HUES64 (cell line): Measurements from ENCODE around the gene LUC7L3.
"Not testable (repeated sequence)": the region's sequence is repeated elsewhere in the genome, so short reads cannot be mapped to it uniquely, and the experiment has no call there.

Source experiments
- H3K27ac ChIP-seq: 2 replicates; pipeline ENCODE4 v1.7.0; 2013; ENCODE audit warnings: low read depth, low read length, inconsistent platforms
- H3K27me3 ChIP-seq: 2 replicates; pipeline ENCODE4 v1.6.1; 2013; ENCODE audit warnings: mild to moderate bottlenecking, low read length; ENCODE audit not compliant: insufficient read depth
- H3K36me3 ChIP-seq: 2 replicates; pipeline ENCODE4 v1.6.1; 2013; ENCODE audit warnings: mild to moderate bottlenecking, low read length; ENCODE audit not compliant: insufficient read depth
- H3K4me1 ChIP-seq: 2 replicates; pipeline ENCODE4 v1.6.1; 2013; ENCODE audit warnings: mild to moderate bottlenecking, low read length, moderate library complexity; ENCODE audit not compliant: insufficient read depth
- H3K4me3 ChIP-seq: 2 replicates; pipeline ENCODE4 v1.5.1; 2013; ENCODE audit warnings: mild to moderate bottlenecking, low read length, moderate library complexity
- H3K9ac ChIP-seq: 2 replicates; pipeline ENCODE4 v1.6.1; 2013; ENCODE audit warnings: mild to moderate bottlenecking, low read depth, low read length
- H3K9me3 ChIP-seq: 2 replicates; pipeline ENCODE4 v1.6.1; 2013; ENCODE audit warnings: low read depth, low read length; ENCODE audit not compliant: insufficient read depth
- WGBS: fragments of 150-250, 120-280 bp; methylation state at CpG from one replicate; pipeline ENCODE4 v1.1.7; 2013; ENCODE audit warnings: missing lambda C conversion rate; 5-methylcytosine and 5-hydroxymethylcytosine counted together

LUC7L3 gene

GRCh38 chr17:50697062-50697461 is 22.3 kb upstream of the LUC7L3 start:
- Histone ChIP-seq H3K9me3 (no peaks in the 10 kb centered on the region), H3K9ac (no peak overlapping the region), H3K27me3 (no peaks in the 10 kb centered on the region), H3K4me1 (no peaks in the 10 kb centered on the region), H3K27ac (no peak overlapping the region), H3K4me3 (no peak overlapping the region), H3K36me3 (peaks cover 86% of the 10 kb centered on the region)
- 97% methylated on average over 3 of the region's 3 CpGs for WGBS

GRCh38 chr17:50697663-50698272 is 21.6 kb upstream of the LUC7L3 start:
- no peak overlapping the region for H3K9ac ChIP-seq

GRCh38 chr17:50699410-50699809 is 20.0 kb upstream of the LUC7L3 start:
- Histone ChIP-seq H3K4me1 (no peaks in the 10 kb centered on the region), H3K4me3 (no peak overlapping the region), H3K9ac (no peak overlapping the region), H3K27ac (no peak overlapping the region), H3K36me3 (peaks cover 79% of the 10 kb centered on the region), H3K27me3 (no peaks in the 10 kb centered on the region), H3K9me3 (no peaks in the 10 kb centered on the region)
- 94% methylated on average over 7 of the region's 7 CpGs for WGBS

More at GRCh38 chr17:50697663-50698272, 21.6 kb upstream of the LUC7L3 start:
- no peaks in the 10 kb centered on the region for H3K4me1 ChIP-seq
- H3K27me3 ChIP-seq = no peaks in the 10 kb centered on the region
- H3K4me3 ChIP-seq = no peak overlapping the region
- peaks cover 82% of the 10 kb centered on the region for H3K36me3 ChIP-seq
- no peak overlapping the region for H3K27ac ChIP-seq
- H3K9me3 ChIP-seq = no peaks in the 10 kb centered on the region
- WGBS = 90% methylated on average over 3 of the region's 3 CpGs

- Histone ChIP-seq H3K4me1 (peaks cover 1% of the 10 kb centered on the region), H3K4me3 (no peak overlapping the region), H3K9me3 (no peaks in the 10 kb centered on the region), H3K27ac (no peak overlapping the region), H3K27me3 (no peaks in the 10 kb centered on the region), H3K9ac (no peak overlapping the region), H3K36me3 (peaks cover 46% of the 10 kb centered on the region)
- 99% methylated on average over 3 of the region's 3 CpGs for WGBS
Observed at GRCh38 chr17:50703162-50703561, 16.2 kb upstream of the LUC7L3 start.

GRCh38 chr17:50707289-50708049 is 11.9 kb upstream of the LUC7L3 start, which contains the start of gene ANKRD40:
Gene ANKRD40, minus strand, starts transcription at chr17:50707914. Its CDS starts 260 bp downstream, at chr17:50707654.
- peak within 1 kb of the TSS; percentile 82 for H3K27ac ChIP-seq
- WGBS = under 1% methylated on average over 74 of the region's 74 CpGs
- no peaks in the 10 kb centered on the region for H3K9me3 ChIP-seq
- peaks cover 18% of the 10 kb centered on the region for H3K36me3 ChIP-seq
- peak within 1 kb of the TSS; percentile 80 for H3K4me3 ChIP-seq
- peaks cover 13% of the 10 kb centered on the region for H3K4me1 ChIP-seq
- no peaks in the 10 kb centered on the region for H3K27me3 ChIP-seq
- peak within 1 kb of the TSS; percentile 85 for H3K9ac ChIP-seq

- H3K9ac ChIP-seq = peak overlapping the region; percentile 85
Observed at GRCh38 chr17:50708050-50709000, 11.1 kb upstream of the LUC7L3 start.

DNA sequence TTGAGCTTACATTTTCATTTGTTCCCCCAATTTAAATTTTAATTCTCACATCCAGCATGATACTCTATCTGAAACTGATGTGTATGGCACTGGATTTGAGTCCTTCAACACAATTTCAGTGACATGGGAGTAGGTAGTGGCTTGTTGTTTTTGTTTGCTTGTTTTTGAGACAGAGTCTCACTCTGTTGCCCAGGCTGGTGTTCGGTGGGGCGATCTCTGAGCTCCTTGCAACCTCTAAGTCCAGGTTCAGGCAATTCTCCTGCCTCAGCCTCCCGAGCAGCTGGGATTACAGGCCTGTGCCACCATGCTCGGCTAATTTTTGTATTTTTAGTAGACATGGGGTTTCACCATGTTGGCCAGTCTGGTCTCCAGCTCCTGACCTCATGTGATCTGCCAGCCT is 10.3 kb upstream of the LUC7L3 start:
- H3K36me3 ChIP-seq, H3K9ac ChIP-seq, H3K9me3 ChIP-seq, H3K27me3 ChIP-seq: not testable (repeated sequence)
- Histone ChIP-seq H3K4me1 (peaks cover 13% of the 10 kb centered on the region), H3K27ac (0 out of 2 replicates have a peak overlapping the region, but pooled peaks have one; percentile 82), H3K4me3 (peak overlapping the region; percentile 80; the same call in 1 of the 2 replicates)
- WGBS = 92% methylated on average over 4 of the region's 4 CpGs

More at GRCh38 chr17:50708050-50709000, 11.1 kb upstream of the LUC7L3 start:
- Histone ChIP-seq H3K9me3 (no peaks in the 10 kb centered on the region), H3K4me3 (peak overlapping the region; percentile 80), H3K27ac (peak overlapping the region; percentile 82), H3K27me3 (no peaks in the 10 kb centered on the region), H3K36me3 (peaks cover 10% of the 10 kb centered on the region), H3K4me1 (peaks cover 13% of the 10 kb centered on the region)
- WGBS = 83% methylated on average over 3 of the region's 6 CpGs

DNA sequence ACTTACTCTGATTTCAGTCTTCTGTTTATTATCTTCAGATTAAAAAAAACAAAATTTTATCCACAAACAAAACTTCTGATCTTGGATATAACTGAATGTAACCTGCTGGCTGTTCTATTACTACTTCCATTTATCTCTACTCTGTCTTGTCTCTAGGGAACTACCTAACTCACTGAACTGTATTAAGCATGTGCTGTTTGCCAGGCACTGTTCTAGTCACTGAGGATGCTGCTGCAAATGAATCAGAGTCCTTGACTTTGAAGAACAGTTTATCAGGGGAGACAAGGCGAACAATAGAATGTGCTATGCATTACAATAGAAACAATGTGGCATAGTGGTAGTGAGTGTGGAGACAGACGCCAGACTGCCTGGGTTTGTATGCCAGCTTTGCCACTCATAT is 9.4 kb upstream of the LUC7L3 start:
- H3K27ac ChIP-seq = no peak overlapping the region
- H3K4me1 ChIP-seq = peaks cover 13% of the 10 kb centered on the region
- WGBS = 87% methylated on average over 2 of the region's 2 CpGs
- H3K36me3 ChIP-seq = no peaks in the 10 kb centered on the region
- no peak overlapping the region for H3K4me3 ChIP-seq
- no peak overlapping the region for H3K9ac ChIP-seq
- H3K27me3 ChIP-seq = no peaks in the 10 kb centered on the region
- H3K9me3 ChIP-seq = no peaks in the 10 kb centered on the region

DNA sequence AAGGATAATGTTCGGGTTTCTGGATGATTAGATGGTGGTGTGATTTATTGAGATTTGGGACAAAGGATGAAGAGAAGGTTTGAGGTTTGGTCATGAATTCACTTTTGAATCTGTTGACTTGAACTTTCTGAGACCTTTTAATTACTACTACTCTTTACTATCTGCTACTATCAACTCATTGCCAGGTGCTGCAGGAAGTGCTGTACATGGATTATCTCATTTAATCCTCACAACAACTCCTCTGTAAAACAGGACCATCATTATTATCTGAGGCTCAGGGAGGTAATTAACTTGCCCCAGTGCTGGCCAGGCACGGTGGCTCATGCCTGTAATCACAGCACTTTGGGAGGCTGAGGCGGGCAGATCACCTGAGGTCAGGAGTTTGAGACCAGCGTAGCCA is 8.8 kb upstream of the LUC7L3 start:
- H3K27me3 ChIP-seq = no peaks in the 10 kb centered on the region
- H3K36me3 ChIP-seq = no peaks in the 10 kb centered on the region
- H3K9me3 ChIP-seq = no peaks in the 10 kb centered on the region
- no peak overlapping the region for H3K9ac ChIP-seq
- 86% methylated on average over 4 of the region's 4 CpGs for WGBS
- no peak overlapping the region for H3K4me3 ChIP-seq
- no peak overlapping the region for H3K27ac ChIP-seq
- peaks cover 13% of the 10 kb centered on the region for H3K4me1 ChIP-seq

GRCh38 chr17:50712641-50713040 is 6.8 kb upstream of the LUC7L3 start:
- Histone ChIP-seq H3K36me3 (no peaks in the 10 kb centered on the region), H3K27me3 (no peaks in the 10 kb centered on the region), H3K9me3 (no peaks in the 10 kb centered on the region), H3K27ac (no peak overlapping the region), H3K4me3 (no peak overlapping the region), H3K9ac (no peak overlapping the region), H3K4me1 (peaks cover 13% of the 10 kb centered on the region)
- WGBS = 87% methylated on average over 9 of the region's 9 CpGs
